ENCODE data around the gene USP9Y.

DNA sequence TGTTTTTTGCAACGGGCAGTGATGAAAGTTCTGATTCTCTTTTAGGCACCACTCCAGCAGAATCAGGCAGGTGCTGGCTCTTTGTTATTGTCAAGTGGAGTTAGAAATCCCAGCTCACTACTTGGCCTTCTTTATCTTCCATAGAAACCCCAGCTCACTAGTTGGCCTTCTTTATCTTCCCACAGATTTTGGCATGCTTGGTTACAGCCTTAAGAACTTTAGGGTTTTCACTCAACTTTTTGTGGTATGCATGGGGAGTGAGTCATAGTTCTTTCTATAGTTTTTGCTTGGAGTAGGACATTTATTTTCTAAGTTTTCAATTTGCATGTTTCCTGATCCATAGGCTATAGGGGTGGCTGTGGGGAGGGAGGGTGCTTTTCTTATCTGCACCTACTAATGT is 55.0 kb downstream of the USP9Y start:
- TF ChIP-seq, protein P1, sequence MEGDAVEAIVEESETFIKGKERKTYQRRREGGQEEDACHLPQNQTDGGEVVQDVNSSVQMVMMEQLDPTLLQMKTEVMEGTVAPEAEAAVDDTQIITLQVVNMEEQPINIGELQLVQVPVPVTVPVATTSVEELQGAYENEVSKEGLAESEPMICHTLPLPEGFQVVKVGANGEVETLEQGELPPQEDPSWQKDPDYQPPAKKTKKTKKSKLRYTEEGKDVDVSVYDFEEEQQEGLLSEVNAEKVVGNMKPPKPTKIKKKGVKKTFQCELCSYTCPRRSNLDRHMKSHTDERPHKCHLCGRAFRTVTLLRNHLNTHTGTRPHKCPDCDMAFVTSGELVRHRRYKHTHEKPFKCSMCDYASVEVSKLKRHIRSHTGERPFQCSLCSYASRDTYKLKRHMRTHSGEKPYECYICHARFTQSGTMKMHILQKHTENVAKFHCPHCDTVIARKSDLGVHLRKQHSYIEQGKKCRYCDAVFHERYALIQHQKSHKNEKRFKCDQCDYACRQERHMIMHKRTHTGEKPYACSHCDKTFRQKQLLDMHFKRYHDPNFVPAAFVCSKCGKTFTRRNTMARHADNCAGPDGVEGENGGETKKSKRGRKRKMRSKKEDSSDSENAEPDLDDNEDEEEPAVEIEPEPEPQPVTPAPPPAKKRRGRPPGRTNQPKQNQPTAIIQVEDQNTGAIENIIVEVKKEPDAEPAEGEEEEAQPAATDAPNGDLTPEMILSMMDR (IDR thresholded peaks at IDR 0.05) = no peak
- TF ChIP-seq POLR2A (IDR thresholded peaks at IDR 0.05) = no peak

All from testis (tissue), 2 donors.